ENCODE measurements around the gene KLHL30. TPM values are rescaled to one million over a fixed set of nuclear protein-coding genes. Genes with fewer than 3 reads are reported as not detected.
A peak's percentile ranks its signal among the peaks of the same experiment; 100 is the strongest.

The KLHL30 gene
- polyA plus RNA-seq, 1 donor (not counting 4 experiments of a cell fraction or from before 2014, with no cell fraction given): not detected

DNA sequence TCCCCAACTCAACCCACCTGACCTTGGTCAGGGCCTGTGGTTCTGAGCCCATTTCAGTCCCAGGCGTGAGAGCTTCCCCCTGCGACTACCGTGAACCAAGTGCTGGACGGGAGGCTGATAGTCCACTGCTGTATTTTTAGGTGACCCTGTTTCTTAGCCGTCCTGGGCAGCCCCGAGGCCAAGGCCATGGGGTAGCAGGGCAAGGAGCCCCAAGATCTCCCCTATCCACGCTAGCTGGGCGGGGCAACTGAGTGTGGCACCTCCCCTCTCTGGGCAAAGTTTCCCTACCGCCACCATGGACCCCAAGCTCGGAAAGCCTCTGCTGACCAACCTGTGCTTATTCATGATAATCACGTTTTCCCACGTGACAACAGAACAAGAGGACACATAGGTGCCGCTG lies 583 bp upstream of the KLHL30 start:
- FAIRE-seq (no peak), DNase-seq (ENCODE audit: low read depth, low spot score) (no peak)

DNA sequence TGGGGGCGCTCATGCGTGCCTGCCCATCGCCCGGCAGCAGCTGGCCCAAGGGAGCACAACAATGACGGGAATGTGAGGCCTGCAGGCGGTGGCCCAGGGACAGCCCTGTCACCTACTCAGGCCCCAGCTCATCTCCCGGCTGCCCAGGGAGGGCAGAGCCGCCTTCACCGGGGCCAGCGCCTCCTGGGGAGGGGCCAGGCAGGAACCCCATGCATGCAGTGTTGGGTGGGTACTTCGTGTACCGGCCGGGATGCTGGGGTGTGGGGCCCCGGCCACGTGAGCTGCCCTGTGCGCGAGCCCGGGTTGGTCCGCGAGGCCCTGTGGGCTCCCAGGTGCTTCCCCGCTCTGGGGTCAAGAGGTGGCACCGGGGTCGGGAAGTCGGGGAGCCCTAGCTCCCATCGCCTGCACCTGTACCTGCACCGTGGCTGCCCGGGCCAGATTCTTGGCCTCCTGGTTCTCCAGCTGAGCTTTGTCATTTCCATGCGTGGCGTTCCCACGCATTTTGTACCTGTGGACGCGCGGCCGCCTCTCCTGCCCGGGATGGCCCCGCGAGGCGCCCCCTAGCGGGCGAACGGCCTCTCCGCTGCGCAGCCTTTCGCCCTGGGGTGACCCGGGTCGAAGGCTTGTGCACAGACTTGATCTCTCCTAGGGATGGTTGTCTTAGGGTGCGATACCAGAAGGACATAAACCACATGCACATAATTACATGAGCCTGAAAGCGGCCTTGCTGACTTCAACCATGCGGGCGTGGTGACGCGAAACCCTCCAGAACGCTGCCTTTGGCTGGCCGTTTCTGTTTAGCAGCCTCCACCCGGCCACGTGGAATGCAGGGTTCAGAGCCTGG lies 950 bp downstream of the KLHL30 start:
- Histone ChIP-seq H3K27me3 (ENCODE audit: control insufficient read depth, extremely low read depth, insufficient read depth, low read length) (no peaks in the 10 kb centered on the region), H3K4me2 (ENCODE audit: control insufficient read depth, extremely low read depth, insufficient read depth, low read depth, low read length) (no peak overlapping the region), H3K36me3 (ENCODE audit: control insufficient read depth in 2 of 2, extremely low read depth in 1 of 2, insufficient read depth in 2 of 2, low read length in 2 of 2) (no peaks in the 10 kb centered on the region), H2AFZ (ENCODE audit: control insufficient read depth, low read length) (no peak overlapping the region), H4K20me1 (ENCODE audit: control insufficient read depth, extremely low read depth, insufficient read depth, low read length) (no peaks in the 10 kb centered on the region), H3K4me1 (ENCODE audit: control insufficient read depth, extremely low read depth, insufficient read depth, low read length) (peaks cover 30% of the 10 kb centered on the region), H3K9me1 (ENCODE audit: control insufficient read depth, extremely low read depth, insufficient read depth, low read length) (no peaks in the 10 kb centered on the region), H3K9ac (ENCODE audit: control insufficient read depth, extremely low read depth, insufficient read depth, low read length) (no peak overlapping the region), H3K27ac (ENCODE audit: control insufficient read depth, insufficient read depth, low read length) (no peak overlapping the region), H3K79me2 (ENCODE audit: control insufficient read depth, insufficient read depth, low read length) (no peaks in the 10 kb centered on the region), H3K9me3 (ENCODE audit: control insufficient read depth, low read depth, low read length) (no peaks in the 10 kb centered on the region), H3K4me3 (ENCODE audit: control insufficient read depth in 2 of 3, extremely low read depth in 1 of 3, insufficient read depth in 2 of 3, low read depth in 1 of 3, low read length in 3 of 3) (no peak overlapping the region)
- dilution Hi-C loops (cut with MboI; ENCODE audit: extremely low pct_ligation_motif_present, low sequenced_read_pairs): no loop called here
- TF ChIP-seq EZH2 (IDR thresholded peaks at IDR 0.05; ENCODE audit: low read length): no peak
- TF ChIP-seq, protein P1, sequence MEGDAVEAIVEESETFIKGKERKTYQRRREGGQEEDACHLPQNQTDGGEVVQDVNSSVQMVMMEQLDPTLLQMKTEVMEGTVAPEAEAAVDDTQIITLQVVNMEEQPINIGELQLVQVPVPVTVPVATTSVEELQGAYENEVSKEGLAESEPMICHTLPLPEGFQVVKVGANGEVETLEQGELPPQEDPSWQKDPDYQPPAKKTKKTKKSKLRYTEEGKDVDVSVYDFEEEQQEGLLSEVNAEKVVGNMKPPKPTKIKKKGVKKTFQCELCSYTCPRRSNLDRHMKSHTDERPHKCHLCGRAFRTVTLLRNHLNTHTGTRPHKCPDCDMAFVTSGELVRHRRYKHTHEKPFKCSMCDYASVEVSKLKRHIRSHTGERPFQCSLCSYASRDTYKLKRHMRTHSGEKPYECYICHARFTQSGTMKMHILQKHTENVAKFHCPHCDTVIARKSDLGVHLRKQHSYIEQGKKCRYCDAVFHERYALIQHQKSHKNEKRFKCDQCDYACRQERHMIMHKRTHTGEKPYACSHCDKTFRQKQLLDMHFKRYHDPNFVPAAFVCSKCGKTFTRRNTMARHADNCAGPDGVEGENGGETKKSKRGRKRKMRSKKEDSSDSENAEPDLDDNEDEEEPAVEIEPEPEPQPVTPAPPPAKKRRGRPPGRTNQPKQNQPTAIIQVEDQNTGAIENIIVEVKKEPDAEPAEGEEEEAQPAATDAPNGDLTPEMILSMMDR (optimal IDR thresholded peaks at IDR 0.05 in 1 of 3, IDR thresholded peaks at IDR 0.05 in 1 of 3, conservative IDR thresholded peaks at IDR 0.05 in 1 of 3; ENCODE audit: extremely low read depth in 1 of 3, insufficient read depth in 2 of 3, low read length in 3 of 3): peak in 2 of 3 experiments; percentile 40 to 84
- DNase-seq (ENCODE audit: low read depth, low spot score) (no peak), FAIRE-seq (no peak)

More for the DNA sequence above, 583 bp upstream of the KLHL30 start:
- no peaks in the 10 kb centered on the region for H3K9me3 ChIP-seq (ENCODE audit: control insufficient read depth, low read depth, low read length)
- dilution Hi-C loops (cut with MboI; ENCODE audit: extremely low pct_ligation_motif_present, low sequenced_read_pairs): no loop called here
- peaks cover 18% of the 10 kb centered on the region for H3K4me1 ChIP-seq (ENCODE audit: control insufficient read depth, extremely low read depth, insufficient read depth, low read length)
- no peaks in the 10 kb centered on the region for H3K9me1 ChIP-seq (ENCODE audit: control insufficient read depth, extremely low read depth, insufficient read depth, low read length)
- H3K9ac ChIP-seq (ENCODE audit: control insufficient read depth, extremely low read depth, insufficient read depth, low read length): no peak overlapping the region
- no peak overlapping the region for H2AFZ ChIP-seq (ENCODE audit: control insufficient read depth, low read length)
- no peak overlapping the region for H3K27ac ChIP-seq (ENCODE audit: control insufficient read depth, insufficient read depth, low read length)
- no peak overlapping the region for H3K4me3 ChIP-seq (ENCODE audit: control insufficient read depth in 2 of 3, extremely low read depth in 1 of 3, insufficient read depth in 2 of 3, low read depth in 1 of 3, low read length in 3 of 3)
- H3K4me2 ChIP-seq (ENCODE audit: control insufficient read depth, extremely low read depth, insufficient read depth, low read depth, low read length): no peak overlapping the region
- H3K79me2 ChIP-seq (ENCODE audit: control insufficient read depth, insufficient read depth, low read length): no peaks in the 10 kb centered on the region
- no peaks in the 10 kb centered on the region for H3K36me3 ChIP-seq (ENCODE audit: control insufficient read depth in 2 of 2, extremely low read depth in 1 of 2, insufficient read depth in 2 of 2, low read length in 2 of 2)
- no peak for TF ChIP-seq EZH2 (IDR thresholded peaks at IDR 0.05; ENCODE audit: low read length)
- TF ChIP-seq, protein P1 (optimal IDR thresholded peaks at IDR 0.05 in 1 of 3, IDR thresholded peaks at IDR 0.05 in 1 of 3, conservative IDR thresholded peaks at IDR 0.05 in 1 of 3; ENCODE audit: extremely low read depth in 1 of 3, insufficient read depth in 2 of 3, low read length in 3 of 3): no peak
- H3K27me3 ChIP-seq (ENCODE audit: control insufficient read depth, extremely low read depth, insufficient read depth, low read length): no peaks in the 10 kb centered on the region
- H4K20me1 ChIP-seq (ENCODE audit: control insufficient read depth, extremely low read depth, insufficient read depth, low read length): no peaks in the 10 kb centered on the region
